Esophagus (tissue), 2 donors: ENCODE results near the gene CHIA. TPM values are rescaled to one million over a fixed set of nuclear protein-coding genes. Genes with fewer than 3 reads are reported as not detected.

Experiments used
- H3K27ac ChIP-seq, 2 donors: one replicate each; pipeline ENCODE4 v1.5.1; 2013; ENCODE audit warnings: low read depth in 2 of 2, mild to moderate bottlenecking in 2 of 2, inconsistent platforms in 1 of 2, low read length in 1 of 2, moderate library complexity in 1 of 2
- H3K27me3 ChIP-seq, 2 donors: one replicate each; pipeline ENCODE4 v1.6.1; 2013; ENCODE audit warnings: low read length in 2 of 2, control low read depth in 1 of 2, mild to moderate bottlenecking in 1 of 2; ENCODE audit not compliant: insufficient read depth in 2 of 2, control insufficient read depth in 1 of 2
- H3K36me3 ChIP-seq, 2 donors: one replicate each; pipeline ENCODE4 v1.6.1; 2013; ENCODE audit warnings: low read length in 1 of 2; ENCODE audit not compliant: control insufficient read depth in 2 of 2, insufficient read depth in 2 of 2
- H3K4me1 ChIP-seq, 2 donors: one replicate each; pipeline ENCODE4 v1.6.1; 2013; ENCODE audit warnings: low read length in 1 of 2; ENCODE audit not compliant: control insufficient read depth in 2 of 2, insufficient read depth in 2 of 2
- H3K4me3 ChIP-seq, 2 donors: one replicate each; pipeline ENCODE4 v1.5.1; 2013; ENCODE audit warnings: low read length in 2 of 2, mild to moderate bottlenecking in 2 of 2, low read depth in 1 of 2, moderate library complexity in 1 of 2
- H3K9me3 ChIP-seq, 2 donors: one replicate each; pipeline ENCODE4 v1.6.1; 2013; ENCODE audit warnings: mild to moderate bottlenecking in 2 of 2, low read depth in 1 of 2, low read length in 1 of 2, moderate library complexity in 1 of 2; ENCODE audit not compliant: control insufficient read depth in 2 of 2, insufficient read depth in 1 of 2
- WGBS, 2 donors: extraction: QIAGEN DNeasy Blood & Tissue Kit; methylation state at CpG; one replicate each; pipeline ENCODE4 v1.1.7; 2013; 5-methylcytosine and 5-hydroxymethylcytosine counted together
- polyA plus RNA-seq, 2 donors: library from polyadenylated mRNA; stranded (reverse); fragments of 200-250 nt; gene quantifications; one replicate each; pipeline ENCODE4 v1.2.3, GENCODE V29; 2013
- donor health status: healthy with polysubstance abuse.
- donor health status: Bipolar disorder and iron deficiency.

The CHIA gene
- polyA plus RNA-seq, 2 donors: 0.06 TPM; not detected in 1

DNA sequence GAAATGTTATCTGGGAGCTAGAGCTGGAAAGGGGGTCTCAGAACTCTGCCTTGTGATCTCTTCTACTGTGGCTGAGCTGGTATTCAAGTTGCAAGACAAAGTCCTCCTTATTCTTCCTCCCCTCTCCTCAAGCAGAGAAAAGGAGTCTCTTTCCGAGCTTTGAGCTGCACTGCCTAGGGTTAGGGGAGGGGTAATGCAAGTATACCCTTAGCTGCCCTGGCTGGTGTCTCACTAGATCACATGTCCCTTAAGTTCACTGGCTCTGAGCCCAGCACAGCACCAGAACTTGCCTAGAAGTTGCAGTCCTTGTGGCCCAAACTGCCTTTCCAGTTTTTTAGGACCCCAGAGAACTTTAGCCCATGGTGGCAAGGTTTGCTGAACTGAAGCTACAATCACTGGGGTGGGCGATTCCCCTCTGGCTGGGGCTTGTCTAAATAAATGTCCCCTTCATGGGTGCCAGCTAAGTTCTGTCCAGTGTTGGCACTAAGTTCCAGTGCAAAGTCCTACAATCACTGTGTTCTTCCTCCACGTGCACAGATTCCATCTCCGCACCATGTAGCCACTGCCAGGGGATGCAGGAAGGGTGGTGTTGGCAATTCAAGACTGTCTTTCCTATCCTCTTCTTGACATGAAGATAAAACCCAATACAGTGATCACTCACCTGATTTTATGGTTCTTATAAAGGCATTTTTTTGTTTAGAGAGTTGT is 22.7 kb upstream of the CHIA start:
- Histone ChIP-seq H3K9me3 (no peaks in the 10 kb centered on the region), H3K27ac (no peak overlapping the region), H3K36me3 (no peaks in the 10 kb centered on the region), H3K4me3 (no peak overlapping the region), H3K4me1 (no peaks in the 10 kb centered on the region), H3K27me3 (peaks cover 0 to 6% of the 10 kb centered on the region in 2 donors)
- WGBS, 2 donors: 78 to 79% methylated on average over 4 of the region's 4 CpGs

DNA sequence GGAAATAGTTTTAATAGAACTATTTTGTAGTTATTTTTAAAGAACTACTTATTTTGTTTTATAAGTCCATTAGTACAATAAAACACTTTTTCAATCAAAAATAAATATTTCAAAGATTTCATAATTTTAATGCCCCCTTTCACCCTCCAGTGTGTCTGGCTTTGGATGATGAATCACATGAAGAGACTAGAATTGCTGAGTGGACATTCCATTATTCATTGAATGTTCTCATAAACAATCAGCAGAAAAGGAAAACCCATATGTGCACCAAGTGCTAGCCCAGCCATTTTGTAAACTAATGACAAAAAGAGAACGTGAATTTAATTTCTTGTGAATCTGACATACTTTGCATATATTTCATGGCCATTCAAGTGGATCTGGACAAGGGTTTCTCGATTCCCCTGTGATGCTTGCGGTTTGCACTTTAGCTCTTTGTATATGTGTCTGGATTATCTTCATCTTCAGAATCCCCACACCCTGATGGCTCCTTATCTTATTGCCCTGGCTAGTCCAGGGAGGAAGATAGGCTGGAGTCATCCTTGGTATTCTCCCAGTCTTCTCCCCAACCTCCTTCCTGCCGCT is 20.7 kb upstream of the CHIA start:
- Histone ChIP-seq H3K36me3 (no peaks in the 10 kb centered on the region), H3K4me3 (no peak overlapping the region), H3K4me1 (no peaks in the 10 kb centered on the region), H3K9me3 (no peaks in the 10 kb centered on the region), H3K27ac (no peak overlapping the region), H3K27me3 (peaks cover 0 to 6% of the 10 kb centered on the region in 2 donors)
- WGBS, 2 donors: 84 to 86% methylated on average over 4 of the region's 4 CpGs

DNA sequence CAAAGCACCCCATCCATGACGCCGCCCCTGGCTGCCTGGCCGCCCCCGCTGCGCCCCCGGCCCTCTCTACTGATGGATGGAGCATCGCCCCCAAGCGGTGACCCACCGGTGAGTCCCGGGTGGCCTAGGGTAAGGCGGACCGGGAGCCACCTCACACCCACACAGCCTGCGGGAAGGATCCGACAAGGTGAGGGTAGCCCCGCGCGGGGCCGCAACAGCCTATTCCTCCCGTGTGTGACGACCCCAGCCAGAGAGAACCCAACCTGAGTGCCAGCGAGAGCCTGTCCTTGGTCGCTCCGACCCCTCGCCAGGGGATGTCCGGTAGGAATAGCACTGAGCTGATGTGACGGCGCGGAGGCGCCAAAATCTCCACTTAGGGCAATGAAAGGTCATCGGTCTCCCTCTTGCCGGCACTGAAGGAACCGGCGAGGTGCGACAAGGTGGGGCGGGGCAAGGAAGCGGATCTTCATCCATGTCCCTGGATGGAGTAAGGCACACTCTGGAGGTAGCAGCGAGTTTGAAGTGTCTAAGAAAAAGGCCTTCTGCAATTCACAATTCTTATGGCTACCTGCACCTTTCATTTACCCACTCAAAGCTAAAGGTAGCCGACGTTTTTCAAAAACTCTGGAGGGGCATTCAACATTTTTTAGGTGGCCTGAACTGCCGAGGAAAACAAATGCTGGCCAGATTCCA is 19.7 kb upstream of the CHIA start:
- Histone ChIP-seq H3K9me3 (no peaks in the 10 kb centered on the region), H3K36me3 (no peaks in the 10 kb centered on the region), H3K4me1 (no peaks in the 10 kb centered on the region), H3K27ac (no peak overlapping the region), H3K27me3 (peaks cover 0 to 6% of the 10 kb centered on the region in 2 donors), H3K4me3 (no peak overlapping the region)
- WGBS, 2 donors: 15 to 18% methylated on average over 39 to 40 of the region's 40 CpGs

DNA sequence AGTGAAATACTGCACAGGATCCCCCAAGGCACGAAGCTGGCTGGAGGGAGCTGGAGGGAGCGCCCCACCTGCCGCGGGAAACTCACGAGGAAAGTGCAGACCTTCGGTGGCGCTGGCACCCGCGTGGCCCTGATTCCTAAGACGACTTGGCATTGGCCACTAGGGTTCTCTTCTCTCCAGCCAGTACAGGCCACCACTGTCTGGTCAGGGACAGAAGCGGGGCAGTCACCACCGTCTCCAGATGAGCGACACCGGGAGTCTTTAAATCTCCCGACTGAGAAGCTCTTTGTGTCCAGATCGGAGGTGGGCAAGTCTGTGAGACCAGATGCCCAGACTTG is 19.2 kb upstream of the CHIA start:
- no peaks in the 10 kb centered on the region for H3K9me3 ChIP-seq
- WGBS, 2 donors: 15 to 23% methylated on average over 16 of the region's 16 CpGs
- no peak overlapping the region for H3K4me3 ChIP-seq
- no peaks in the 10 kb centered on the region for H3K4me1 ChIP-seq
- H3K27me3 ChIP-seq: peaks cover 0 to 6% of the 10 kb centered on the region in 2 donors
- H3K27ac ChIP-seq: no peak overlapping the region
- H3K36me3 ChIP-seq: no peaks in the 10 kb centered on the region

DNA sequence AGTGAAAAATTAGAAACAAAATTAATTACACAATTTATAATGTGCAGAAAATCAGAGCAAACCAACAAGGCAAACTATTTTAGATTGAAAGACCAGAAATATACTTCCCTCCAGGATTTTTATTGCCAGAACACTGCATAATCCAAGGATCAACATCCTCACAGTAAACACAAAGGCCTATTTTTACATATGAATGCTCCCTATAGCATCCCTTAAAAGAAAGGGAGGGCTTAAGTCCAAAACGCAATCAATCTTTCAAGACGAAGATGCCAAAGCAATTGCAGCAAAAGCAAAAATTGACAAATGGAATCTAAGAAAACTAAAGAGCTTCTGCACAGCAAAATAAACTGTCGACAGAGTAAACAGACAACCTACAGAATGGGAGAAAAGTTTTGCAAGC is 18.6 kb upstream of the CHIA start:
- no peak overlapping the region for H3K4me3 ChIP-seq
- no peak overlapping the region for H3K27ac ChIP-seq
- H3K4me1 ChIP-seq: no peaks in the 10 kb centered on the region
- 43 to 53% methylated on average over 3 of the region's 3 CpGs for WGBS, 2 donors
- H3K9me3 ChIP-seq: no peaks in the 10 kb centered on the region
- no peaks in the 10 kb centered on the region for H3K36me3 ChIP-seq
- peaks cover 0 to 6% of the 10 kb centered on the region in 2 donors for H3K27me3 ChIP-seq

DNA sequence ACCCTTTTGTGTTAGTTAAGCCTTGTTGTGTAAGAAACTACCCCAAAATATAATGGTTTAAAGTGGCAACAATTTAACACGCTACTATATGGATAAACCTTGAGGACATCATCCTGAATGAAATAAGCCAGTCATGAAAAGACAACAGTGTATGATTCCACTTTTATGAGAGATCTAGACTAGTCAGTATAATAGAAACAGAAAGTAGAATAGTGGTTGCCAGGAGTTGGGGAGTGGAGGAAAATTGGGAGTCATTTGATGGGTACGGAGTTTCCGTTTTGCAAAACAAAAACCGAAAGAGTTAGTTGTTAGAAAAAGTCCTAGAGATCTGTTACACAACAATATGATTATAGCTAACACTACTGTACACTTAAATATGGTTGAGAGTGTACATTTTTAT is 16.0 kb upstream of the CHIA start:
- Histone ChIP-seq H3K36me3 (no peaks in the 10 kb centered on the region), H3K4me1 (no peaks in the 10 kb centered on the region), H3K4me3 (no peak overlapping the region), H3K27me3 (peaks cover 0 to 6% of the 10 kb centered on the region in 2 donors), H3K27ac (no peak overlapping the region), H3K9me3 (no peaks in the 10 kb centered on the region)
- 71 to 74% methylated on average over 4 of the region's 4 CpGs for WGBS, 2 donors

DNA sequence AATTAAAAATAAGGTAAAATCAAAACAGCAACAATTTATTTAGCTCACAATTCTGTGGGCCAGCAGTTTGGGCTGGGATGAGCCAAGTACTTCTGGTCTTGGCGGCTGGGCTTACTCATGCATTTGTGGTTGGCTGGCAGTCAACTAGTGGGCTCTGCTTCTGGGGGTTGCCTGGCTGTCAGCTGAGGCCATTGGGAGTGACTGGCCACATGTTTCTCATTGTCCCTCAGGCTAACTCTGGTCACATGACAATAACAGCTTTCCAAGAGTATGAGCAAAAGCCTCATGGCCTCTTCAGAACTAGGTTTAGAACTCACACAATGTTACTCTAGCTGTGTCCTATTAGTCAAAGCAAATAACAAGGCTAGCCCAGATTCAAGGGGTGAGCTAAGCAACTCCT is 15.6 kb upstream of the CHIA start:
- H3K9me3 ChIP-seq: no peaks in the 10 kb centered on the region
- H3K36me3 ChIP-seq: no peaks in the 10 kb centered on the region
- no peaks in the 10 kb centered on the region for H3K4me1 ChIP-seq
- WGBS, 2 donors: 58 to 65% methylated on average over 1 of the region's 1 CpG
- H3K4me3 ChIP-seq: no peak overlapping the region
- no peak overlapping the region for H3K27ac ChIP-seq
- H3K27me3 ChIP-seq: peaks cover 0 to 6% of the 10 kb centered on the region in 2 donors

DNA sequence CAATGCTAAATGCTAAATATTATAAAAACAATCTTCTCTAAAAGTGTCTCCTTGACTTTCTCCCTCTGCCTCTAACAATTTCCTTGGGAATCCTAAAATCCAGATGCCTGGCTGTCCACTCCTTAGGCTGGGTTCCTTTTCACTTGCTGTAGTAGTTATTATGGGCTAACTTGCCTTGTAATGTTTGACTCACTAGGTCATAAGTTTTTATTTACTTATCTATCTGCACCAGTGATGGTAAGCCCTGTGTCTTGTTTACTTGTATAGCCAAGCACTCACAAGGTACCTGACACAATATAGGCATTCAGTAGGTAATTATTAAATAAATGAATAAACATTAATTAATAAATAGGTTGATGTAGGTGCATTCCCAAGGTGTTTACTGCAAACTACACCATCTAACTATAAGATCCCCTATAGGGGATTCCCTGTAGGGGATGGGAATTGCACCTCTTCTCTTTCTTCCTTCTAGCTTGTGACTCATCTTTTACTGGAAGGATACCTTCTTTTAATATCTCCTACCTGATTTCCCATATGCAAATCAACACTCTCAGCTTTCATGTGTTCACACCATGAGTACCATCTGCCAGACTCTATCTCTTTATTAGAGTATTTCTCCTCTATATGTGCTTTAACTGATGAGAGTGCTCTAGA is 14.7 kb upstream of the CHIA start:
- Histone ChIP-seq H3K4me3 (no peak overlapping the region), H3K36me3 (no peaks in the 10 kb centered on the region), H3K27ac (no peak overlapping the region), H3K4me1 (no peaks in the 10 kb centered on the region), H3K27me3 (peaks cover 0 to 2% of the 10 kb centered on the region in 2 donors), H3K9me3 (no peaks in the 10 kb centered on the region)

DNA sequence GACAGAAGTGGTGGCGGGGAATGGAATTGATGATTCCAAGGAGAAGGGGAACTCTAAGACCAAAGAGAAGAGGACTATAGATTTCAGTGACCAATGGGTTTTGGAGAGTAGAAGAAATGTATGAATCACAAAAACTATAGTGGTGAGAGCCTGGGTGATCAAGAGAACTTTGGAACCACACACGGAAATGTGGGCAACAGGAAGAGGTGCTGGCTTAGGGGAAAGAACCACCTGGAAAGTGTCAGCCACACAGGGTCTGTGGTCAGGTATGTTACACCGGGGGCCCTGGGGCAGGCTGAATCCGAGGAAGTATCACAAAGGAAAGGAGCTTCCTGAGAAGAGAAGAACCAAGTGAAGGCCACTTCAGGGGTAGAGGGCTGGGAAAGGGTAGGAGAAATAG is 11.5 kb upstream of the CHIA start:
- Histone ChIP-seq H3K9me3 (no peaks in the 10 kb centered on the region), H3K4me3 (no peak overlapping the region), H3K27me3 (no peaks in the 10 kb centered on the region), H3K4me1 (no peaks in the 10 kb centered on the region), H3K36me3 (no peaks in the 10 kb centered on the region), H3K27ac (no peak overlapping the region)
- WGBS, 2 donors: 79 to 81% methylated on average over 4 of the region's 4 CpGs
